Choroid plexus epithelial cell (primary cell): ENCODE data around the gene ZNF445.

Experiments
- DNase-seq: peaks from one replicate; pipeline ENCODE4 v3.0.0-alpha.2; 2010; ENCODE audit warnings: low read depth
- H3K4me3 ChIP-seq: 2 replicates; pipeline ENCODE4 v1.5.1; 2011; ENCODE audit warnings: low read depth, mild to moderate bottlenecking, control low read depth, low read length, moderate library complexity
- CTCF ChIP-seq: conservative IDR thresholded peaks from 2 replicates; pipeline ENCODE4 v1.5.1; 2011; ENCODE audit warnings: low read depth, mild to moderate bottlenecking, control low read depth, inconsistent platforms, low read length, moderate library complexity

The ZNF445 gene

GRCh38 chr3:44499149-44499898 lies 21.9 kb upstream of the ZNF445 start:
- no peak overlapping the region for H3K4me3 ChIP-seq
- no peak for TF ChIP-seq CTCF
- no peak for DNase-seq

- H3K4me3 ChIP-seq = no peak overlapping the region
- no peak for TF ChIP-seq CTCF
Measured at GRCh38 chr3:44495636-44496415, 18.4 kb upstream of the ZNF445 start.

GRCh38 chr3:44492496-44492895 lies 15.0 kb upstream of the ZNF445 start:
- DNase-seq = no peak
- H3K4me3 ChIP-seq = no peak overlapping the region
- TF ChIP-seq CTCF = no peak

More at GRCh38 chr3:44495636-44496415, 18.4 kb upstream of the ZNF445 start:
- DNase-seq = no peak

GRCh38 chr3:44482721-44483120 lies 5.3 kb upstream of the ZNF445 start:
- no peak for TF ChIP-seq CTCF
- no peak overlapping the region for H3K4me3 ChIP-seq
- no peak for DNase-seq

- no peak for DNase-seq
- no peak overlapping the region for H3K4me3 ChIP-seq
- no peak for TF ChIP-seq CTCF
Measured at GRCh38 chr3:44478606-44479094, 1.2 kb upstream of the ZNF445 start.

- no peak for TF ChIP-seq CTCF
- H3K4me3 ChIP-seq = peak overlapping the region; percentile 64
- no peak for DNase-seq
Measured at GRCh38 chr3:44478055-44478468, 592 bp upstream of the ZNF445 start.
